GM12875 (cell line): Measurements from ENCODE around the gene CA14.
"Not testable (repeated sequence)": the region's sequence is repeated elsewhere in the genome, so short reads cannot be mapped to it uniquely, and the experiment has no call there.

Experiments
- H3K4me3 ChIP-seq: one replicate; pipeline ENCODE4 v1.5.1; 2011; ENCODE audit warnings: low read depth, low read length, control low read depth
- CTCF ChIP-seq: IDR thresholded peaks from 2 replicates; pipeline ENCODE4 v1.5.1; 2011; ENCODE audit warnings: low read depth, mild to moderate bottlenecking, control low read depth, inconsistent platforms, low read length, moderate library complexity, borderline replicate concordance; ENCODE audit not compliant: insufficient read depth

The CA14 gene

DNA sequence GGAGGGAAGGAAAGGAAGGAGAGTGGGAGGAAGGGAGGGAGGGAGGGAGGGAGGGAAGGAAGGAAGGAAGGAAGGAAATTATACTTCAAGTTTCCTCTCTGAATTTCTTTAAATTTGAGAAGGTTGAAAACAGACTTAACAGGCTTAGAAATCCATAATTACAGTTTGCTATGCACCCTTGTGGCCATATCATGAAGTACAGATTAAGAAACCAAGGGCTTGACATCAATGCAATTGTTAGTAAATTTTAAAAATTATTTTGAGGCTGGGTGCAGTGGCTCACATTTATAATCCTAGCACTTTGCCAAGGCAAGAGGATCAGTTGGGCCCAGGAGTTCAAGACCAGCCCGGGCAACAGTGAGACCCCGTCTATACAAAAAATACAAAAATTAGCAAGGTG is 36.0 kb upstream of the CA14 start:
- TF ChIP-seq CTCF: peak; percentile 27; the same call in 1 of the 2 replicates
- no peak overlapping the region for H3K4me3 ChIP-seq

- H3K4me3 ChIP-seq: no peak overlapping the region
- TF ChIP-seq CTCF: no peak
Observed at GRCh38 chr1:150224983-150225382, 32.6 kb upstream of the CA14 start.

- H3K4me3 ChIP-seq: no peak overlapping the region
- TF ChIP-seq CTCF: no peak
Observed at GRCh38 chr1:150225546-150225945, 32.0 kb upstream of the CA14 start.

- TF ChIP-seq CTCF: no peak
- H3K4me3 ChIP-seq: no peak overlapping the region
Observed at GRCh38 chr1:150226486-150226885, 31.1 kb upstream of the CA14 start.

GRCh38 chr1:150227228-150227627 is 30.3 kb upstream of the CA14 start:
- TF ChIP-seq CTCF: no peak
- H3K4me3 ChIP-seq: no peak overlapping the region

DNA sequence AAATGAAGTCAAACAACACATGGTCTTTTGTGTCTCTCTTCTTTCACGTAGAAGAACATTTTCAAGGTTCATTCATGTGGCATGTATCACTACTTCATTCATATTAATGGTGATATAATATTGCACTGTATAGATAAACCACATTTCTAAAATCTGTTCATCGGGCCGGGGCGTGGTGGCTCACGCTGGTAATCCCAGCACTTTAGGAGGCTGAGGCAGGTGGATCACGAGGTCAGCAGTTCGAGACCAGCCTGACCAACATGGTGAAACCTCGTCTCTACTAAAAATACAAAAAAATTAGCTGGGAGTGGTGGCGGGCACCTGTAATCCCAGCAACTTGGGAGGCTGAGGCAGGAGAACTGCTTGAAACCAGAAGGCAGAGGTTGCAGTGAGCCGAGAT is 29.3 kb upstream of the CA14 start:
- not testable (repeated sequence) for H3K4me3 ChIP-seq

DNA sequence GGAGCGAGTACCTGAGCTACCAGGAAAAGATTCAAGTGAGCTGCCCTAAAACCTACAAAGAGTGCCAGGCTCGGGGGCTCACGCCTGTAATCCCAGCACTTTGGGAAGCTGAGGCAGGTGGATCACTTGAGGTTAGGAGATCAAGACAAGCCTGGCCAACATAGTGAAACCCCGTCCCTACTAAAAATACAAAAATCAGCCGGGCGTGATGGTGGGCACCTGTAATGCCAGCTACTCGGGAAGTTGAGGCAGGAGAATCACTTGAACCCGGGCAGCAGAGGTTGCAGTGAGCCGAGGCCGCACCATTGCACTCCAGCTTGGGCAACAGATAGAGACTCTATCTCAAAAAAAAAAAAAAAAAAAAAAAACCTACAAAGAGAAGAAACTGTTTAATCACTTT is 24.7 kb upstream of the CA14 start:
- H3K4me3 ChIP-seq: peak overlapping the region; percentile 93

- H3K4me3 ChIP-seq: peak overlapping the region; percentile 93
- TF ChIP-seq CTCF: no peak
Observed at GRCh38 chr1:150233359-150234308, 23.9 kb upstream of the CA14 start.
